K562 (cell line): ENCODE results near the gene VRK3. TPM values are rescaled to one million over a fixed set of nuclear protein-coding genes. Genes with fewer than 3 reads are reported as not detected.

Experiments used
- ATAC-seq: fragments of 200-7000 bp; cut with Tn5 transposase; 3 replicates; pipeline ENCODE4 v1.9.1; 2020; ENCODE audit warnings: moderate library complexity
- BruUV-seq: library from RNA; stranded (reverse); fragments of 400-500 nt; replicated peaks from 2 replicates; lab custom pipeline; 2021; lab: Mats Ljungman, UMichigan
- CTCF ChIA-PET: fragments of 300-600 bp; formaldehyde crosslinking; extraction: SDS; loops from one replicate; lab custom pipeline; 2021; ENCODE audit warnings: low intra/inter-chr PET ratio; lab: Yijun Ruan, JAX
- POLR2A ChIA-PET: fragments of 300-600, 350-650 bp; sonication (Branson Sonifier 250); formaldehyde crosslinking; extraction: SDS; loops from one replicate; lab custom pipeline; 2021; ENCODE audit warnings: antibody characterized with exemption, inconsistent platforms; lab: Yijun Ruan, JAX
- DNase-seq, 4 experiments: peaks; one replicate each; pipeline versions ENCODE4 v3.0.0 to v3.0.0-alpha.2; 2011 to 2018; ENCODE audit warnings: low spot score in 3 of 4, mixed read lengths in 3 of 4; ENCODE audit errors: extremely low read depth in 1 of 4
- FAIRE-seq: peaks from 2 replicates; lab custom pipeline; 2011; peaks lifted over from hg19 to GRCh38; lab: Jason Lieb, UNC
- H2AFZ ChIP-seq: 2 replicates; pipeline ENCODE4 v1.6.0; 2011; ENCODE audit warnings: low read depth, low read length, control low read depth, inconsistent platforms
- H3K27ac ChIP-seq: fragments of 200-600 bp; 3 replicates; pipeline ENCODE4 v1.8.0; 2011; ENCODE audit warnings: low read depth, mild to moderate bottlenecking, control low read depth, inconsistent platforms, low read length, moderate library complexity, mixed read lengths; ENCODE audit errors: extremely low read depth
- H3K27me3 ChIP-seq, 2 experiments: fragments of 300-600 bp in 1 of 2; 2 replicates in 1 of 2; 3 replicates in 1 of 2; pipeline versions ENCODE4 v1.6.0 to v1.8.0; 2011; ENCODE audit warnings: inconsistent platforms in 2 of 2, low read length in 2 of 2, mild to moderate bottlenecking in 1 of 2, mixed read lengths in 1 of 2, moderate library complexity in 1 of 2; ENCODE audit not compliant: control insufficient read depth in 2 of 2, insufficient read depth in 2 of 2
- H3K36me3 ChIP-seq: fragments of 300-600 bp; 3 replicates; pipeline ENCODE4 v1.8.0; 2011; ENCODE audit warnings: mild to moderate bottlenecking, low read length, inconsistent platforms; ENCODE audit not compliant: control insufficient read depth, insufficient read depth
- H3K4me1 ChIP-seq, 2 experiments: fragments of 200-600 bp in 1 of 2; replicated peaks in 1 of 2; 2 replicates in 1 of 2; 3 replicates in 1 of 2; pipeline versions ENCODE4 v1.5.1 to v1.8.0; 2011; ENCODE audit warnings: inconsistent platforms in 2 of 2, low read length in 2 of 2, mild to moderate bottlenecking in 1 of 2, mixed read lengths in 1 of 2, moderate library complexity in 1 of 2; ENCODE audit not compliant: control insufficient read depth in 2 of 2, insufficient read depth in 2 of 2
- H3K4me2 ChIP-seq: 2 replicates; pipeline ENCODE4 v1.6.1; 2011; ENCODE audit warnings: low read length, control low read depth, inconsistent platforms, mixed read lengths; ENCODE audit not compliant: insufficient read depth
- H3K4me3 ChIP-seq: fragments of 200-600 bp; sonication (generic), shearing (Covaris generic); 2 replicates; pipeline ENCODE4 v1.5.1; 2016; ENCODE audit warnings: control low read depth, inconsistent platforms
- H3K79me2 ChIP-seq: fragments of 200-600 bp; 3 replicates; pipeline ENCODE4 v1.8.0; 2011; ENCODE audit warnings: low read length, inconsistent platforms; ENCODE audit not compliant: control insufficient read depth, insufficient read depth
- H3K9ac ChIP-seq, 2 experiments: 2 replicates each; pipeline versions ENCODE4 v1.6.0 to v1.6.1; 2011; ENCODE audit warnings: low read depth in 2 of 2, low read length in 2 of 2, control low read depth in 1 of 2, inconsistent platforms in 1 of 2, mild to moderate bottlenecking in 1 of 2, mixed read lengths in 1 of 2; ENCODE audit not compliant: insufficient read depth in 1 of 2
- H3K9me1 ChIP-seq: one replicate; pipeline ENCODE4 v1.6.0; 2011; ENCODE audit warnings: inconsistent platforms, mild to moderate bottlenecking, low read length, moderate library complexity; ENCODE audit not compliant: control insufficient read depth, insufficient read depth
- H3K9me3 ChIP-seq: replicated peaks from 2 replicates; pipeline ENCODE4 v1.5.1; 2011; ENCODE audit warnings: low read depth, low read length, inconsistent platforms; ENCODE audit not compliant: control insufficient read depth, insufficient read depth
- H4K20me1 ChIP-seq: replicated peaks from 2 replicates; pipeline ENCODE4 v1.6.1; 2011; ENCODE audit warnings: low read length, inconsistent platforms, mixed read lengths; ENCODE audit not compliant: control insufficient read depth, insufficient read depth
- BCOR ChIP-seq: fragments of 450-650 bp; IDR thresholded peaks from 2 replicates; pipeline ENCODE4 v1.6.1; 2016
- BRCA1 ChIP-seq, 2 experiments: fragments of 450-650 bp in 1 of 2; sonication (generic) in 1 of 2; formaldehyde crosslinking in 1 of 2; IDR thresholded peaks; 2 replicates each; pipeline versions ENCODE4 v1.5.0 to v1.6.1; 2017 to 2020; ENCODE audit warnings: mild to moderate bottlenecking in 1 of 2, missing genetic modification reagents in 1 of 2
- CC2D1A ChIP-seq: fragments of 450-650 bp; IDR thresholded peaks from 2 replicates; pipeline ENCODE4 v1.6.1; 2017; ENCODE audit warnings: mild to moderate bottlenecking
- HNRNPLL ChIP-seq: fragments of 200-400 bp; formaldehyde crosslinking; IDR thresholded peaks from 2 replicates; pipeline ENCODE4 v1.6.1; 2017; ENCODE audit warnings: low read length, low read depth, mild to moderate bottlenecking; ENCODE audit not compliant: poor library complexity, severe bottlenecking
- MCM3 ChIP-seq: fragments of 450-650 bp; IDR thresholded peaks from 2 replicates; pipeline ENCODE4 v1.6.1; 2016
- MTF1 ChIP-seq: fragments of 250-450 bp; sonication (Bioruptor Pico); IDR thresholded peaks from 2 replicates; pipeline ENCODE4 v1.9.0; 2021; ENCODE audit warnings: moderate library complexity, mild to moderate bottlenecking, inconsistent platforms, borderline replicate concordance
- NELFE ChIP-seq: IDR thresholded peaks from 2 replicates; pipeline ENCODE4 v1.6.1; 2011; ENCODE audit warnings: mild to moderate bottlenecking; ENCODE audit not compliant: insufficient read depth, insufficient read length
- NFIX ChIP-seq: fragments of 250-450 bp; sonication (Bioruptor Pico); IDR thresholded peaks from 2 replicates; pipeline ENCODE4 v1.4.0; 2020; ENCODE audit warnings: low read depth, mild to moderate bottlenecking, moderate library complexity
- RBM25 ChIP-seq: fragments of 200-400 bp; formaldehyde crosslinking; IDR thresholded peaks from 2 replicates; pipeline ENCODE4 v1.6.1; 2018; ENCODE audit warnings: low read length, low read depth, moderate library complexity; ENCODE audit not compliant: severe bottlenecking
- TAF7 ChIP-seq: fragments of 450-650 bp; IDR thresholded peaks from 2 replicates; pipeline ENCODE4 v1.6.1; 2016; ENCODE audit warnings: missing genetic modification characterization, missing compliant biosample characterization
- TRIM24 ChIP-seq, 2 experiments: fragments of 450-650 bp; IDR thresholded peaks; 2 replicates each; pipeline ENCODE4 v1.6.1; 2016
- ZNF584 ChIP-seq: fragments of 200-800 bp; sonication (Bioruptor generic); IDR thresholded peaks from 2 replicates; pipeline ENCODE4 v1.6.1; 2016; ENCODE audit warnings: low read depth, mild to moderate bottlenecking, missing genetic modification characterization, missing compliant biosample characterization
- ZNF586 ChIP-seq: fragments of 450-650 bp; formaldehyde crosslinking; conservative IDR thresholded peaks from 2 replicates; pipeline ENCODE4 v1.4.0; 2020; ENCODE audit warnings: mild to moderate bottlenecking, moderate library complexity
- WGBS: fragments of 100-300 bp; shearing (Covaris generic); methylation state at CpG from one replicate; pipeline ENCODE4 v1.1.6; 2016; ENCODE audit warnings: low coverage, mixed read lengths; ENCODE audit not compliant: insufficient coverage; ENCODE audit errors: missing lambda C conversion rate; 5-methylcytosine and 5-hydroxymethylcytosine counted together
- in situ Hi-C: fragments of 300-500 bp; cut with MboI; formaldehyde crosslinking; loops from 4 replicates; pipeline ENCODE4 v1.15.0; 2018; ENCODE audit warnings: inconsistent platforms, mixed read lengths
- intact Hi-C: fragments of 100-400 bp; cut with micrococcal nuclease; formaldehyde crosslinking; loops from 2 replicates; pipeline ENCODE4 v1.14.2; 2022
- polyA plus RNA-seq, 8 experiments: library from polyadenylated mRNA; depleted of rRNA in 4 of 8; stranded (reverse) in 5 of 8; unstranded in 3 of 8; fragments of >200 nt; fragmentation: Nextera tagmentation in 2 of 8; fragmentation: Illumina TruSeq in 1 of 8; extraction: Ambion mirVana in 2 of 8; extraction: Trizol in 1 of 8; gene quantifications; 2 replicates each; pipeline versions ENCODE4 v1.2.1 to v1.2.3, GENCODE V29; 2011 to 2014; ENCODE audit warnings: inconsistent platforms in 1 of 8, missing spikeins in 1 of 8
- total RNA-seq, 7 experiments: library from RNA; depleted of rRNA in 6 of 7; stranded (reverse); fragments of >200 nt in 6 of 7; fragmentation: Illumina TruSeq in 2 of 7; extraction: Trizol in 2 of 7; gene quantifications; 2 replicates each; pipeline versions ENCODE4 v1.2.1 to v1.2.3, GENCODE V29; 2011 to 2021; ENCODE audit warnings: low replicate concordance in 1 of 7
- TF ChIP-seq, protein P1 (sequence below): IDR thresholded peaks from 2 replicates; pipeline ENCODE4 v1.6.1; 2016; ENCODE audit warnings: missing genetic modification characterization, missing compliant biosample characterization

Gene VRK3
- total and polyA plus RNA-seq, 9 of the 15 experiments (the other 6 are each of a cell fraction or from before 2014, with no cell fraction given): 25.6 to 94.3 (median 42.9) TPM

GRCh38 chr19:50026550-50026906, 1.4 kb upstream of the VRK3 start:
- ATAC-seq (no peak), FAIRE-seq (no peak), DNase-seq (no peak)
- no peak overlapping the region for H2AFZ ChIP-seq
- WGBS: 73% methylated on average over 5 of the region's 7 CpGs
- POLR2A ChIA-PET: interaction anchor here (1.0 kb wide), 1 partner anchor 45 kb away, joined by 4 read pairs; no protein-coding TSS in a partner anchor
- peak overlapping the region; percentile 97 for H3K9ac ChIP-seq
- H4K20me1 ChIP-seq: peaks cover 4% of the 10 kb centered on the region
- CTCF ChIA-PET: no interaction called here
- H3K9me1 ChIP-seq: no peaks in the 10 kb centered on the region
- peak overlapping the region; percentile 97 for H3K27ac ChIP-seq
- no peaks in the 10 kb centered on the region for H3K27me3 ChIP-seq
- no peak for TF ChIP-seq NFIX (CRISPR knock-in tag)
- TF ChIP-seq ZNF586 (CRISPR knock-in tag): no peak
- no peak for TF ChIP-seq TAF7 (tag)
- no peak for TF ChIP-seq NELFE
- no peak for TF ChIP-seq BRCA1 (IDR thresholded peaks at IDR 0.05)
- TF ChIP-seq BRCA1 (CRISPR knock-in tag; IDR thresholded peaks at IDR 0.05): no peak
- 0 out of 4 replicates have a peak, but pooled peaks of 1 of the 2 experiments have one; percentile 5 for TF ChIP-seq TRIM24 (IDR thresholded peaks at IDR 0.05)
- TF ChIP-seq ZNF584 (CRISPR knock-in tag): 0 out of 2 replicates have a peak, but pooled peaks have one; percentile 12
- no peak for TF ChIP-seq HNRNPLL
- no peak for TF ChIP-seq MCM3
- peak; percentile 40 for TF ChIP-seq RBM25
- peak; percentile 75 for TF ChIP-seq BCOR
- TF ChIP-seq CC2D1A: 0 out of 2 replicates have a peak, but pooled peaks have one; percentile 6
- TF ChIP-seq, protein P1, sequence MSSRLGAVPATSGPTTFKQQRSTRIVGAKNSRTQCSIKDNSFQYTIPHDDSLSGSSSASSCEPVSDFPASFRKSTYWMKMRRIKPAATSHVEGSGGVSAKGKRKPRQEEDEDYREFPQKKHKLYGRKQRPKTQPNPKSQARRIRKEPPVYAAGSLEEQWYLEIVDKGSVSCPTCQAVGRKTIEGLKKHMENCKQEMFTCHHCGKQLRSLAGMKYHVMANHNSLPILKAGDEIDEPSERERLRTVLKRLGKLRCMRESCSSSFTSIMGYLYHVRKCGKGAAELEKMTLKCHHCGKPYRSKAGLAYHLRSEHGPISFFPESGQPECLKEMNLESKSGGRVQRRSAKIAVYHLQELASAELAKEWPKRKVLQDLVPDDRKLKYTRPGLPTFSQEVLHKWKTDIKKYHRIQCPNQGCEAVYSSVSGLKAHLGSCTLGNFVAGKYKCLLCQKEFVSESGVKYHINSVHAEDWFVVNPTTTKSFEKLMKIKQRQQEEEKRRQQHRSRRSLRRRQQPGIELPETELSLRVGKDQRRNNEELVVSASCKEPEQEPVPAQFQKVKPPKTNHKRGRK (tag): 0 out of 2 replicates have a peak, but pooled peaks have one; percentile 30
- no peak for TF ChIP-seq MTF1 (CRISPR knock-in tag)
- H3K4me3 ChIP-seq: peak overlapping the region; percentile 72
- H3K4me2 ChIP-seq: peak overlapping the region; percentile 99
- H3K9me3 ChIP-seq: no peaks in the 10 kb centered on the region
- in situ Hi-C loops (no loop called here), intact Hi-C loops (no loop called here)
- no TSS peak for BruUV-seq
- H3K4me1 ChIP-seq: peaks cover 13 to 18% of the 10 kb centered on the region in 2 experiments; a peak in 4 of 5 replicates
- H3K36me3 ChIP-seq: peaks cover 45% of the 10 kb centered on the region; the same call in 2 of the 3 replicates
- peaks cover 89% of the 10 kb centered on the region for H3K79me2 ChIP-seq
